HepG2 (cell line): ENCODE measurements around the gene C11orf91. TPM values are rescaled to one million over a fixed set of nuclear protein-coding genes. Genes with fewer than 3 reads are reported as not detected.

Experiments used
- ARID5B ChIP-seq: IDR thresholded peaks from 2 replicates; pipeline ENCODE4 v1.4.0; 2020; ENCODE audit warnings: mild to moderate bottlenecking, missing genetic modification reagents
- GATA4 ChIP-seq: sonication (generic); IDR thresholded peaks from 2 replicates; pipeline ENCODE4 v1.6.1; 2016; ENCODE audit warnings: antibody characterized with exemption, low read depth, borderline replicate concordance
- HDAC2 ChIP-seq: sonication (generic); formaldehyde crosslinking; IDR thresholded peaks from 2 replicates; pipeline ENCODE4 v1.4.0; 2020; ENCODE audit warnings: missing genetic modification reagents
- MED13 ChIP-seq: sonication (generic); formaldehyde crosslinking; IDR thresholded peaks from 2 replicates; pipeline ENCODE4 v1.5.0; 2020; ENCODE audit warnings: missing genetic modification reagents
- MEF2D ChIP-seq: sonication (generic); formaldehyde crosslinking; IDR thresholded peaks from 2 replicates; pipeline ENCODE4 v1.5.1; 2020; ENCODE audit warnings: mild to moderate bottlenecking, missing genetic modification reagents
- MIER2 ChIP-seq: IDR thresholded peaks from 2 replicates; pipeline ENCODE4 v1.6.1; 2016; ENCODE audit warnings: missing biosample characterization, missing genetic modification reagents
- NCOA2 ChIP-seq: sonication (generic); formaldehyde crosslinking; IDR thresholded peaks from 2 replicates; pipeline ENCODE4 v1.8.0; 2022; ENCODE audit warnings: inconsistent platforms
- NPAS2 ChIP-seq: sonication (generic); formaldehyde crosslinking; IDR thresholded peaks from 2 replicates; pipeline ENCODE4 v1.8.0; 2022; ENCODE audit warnings: mild to moderate bottlenecking, missing genetic modification reagents, borderline replicate concordance
- ONECUT2 ChIP-seq: sonication (generic); formaldehyde crosslinking; IDR thresholded peaks from 2 replicates; pipeline ENCODE4 v1.4.0; 2020; ENCODE audit warnings: missing genetic modification reagents
- PITX1 ChIP-seq: sonication (generic); formaldehyde crosslinking; IDR thresholded peaks from 2 replicates; pipeline ENCODE4 v1.5.1; 2020; ENCODE audit warnings: mild to moderate bottlenecking, missing genetic modification reagents
- PPARG ChIP-seq: conservative IDR thresholded peaks from 2 replicates; pipeline ENCODE4 v1.6.1; 2016; ENCODE audit warnings: missing biosample characterization, missing genetic modification reagents
- SIX4 ChIP-seq: sonication (generic); formaldehyde crosslinking; IDR thresholded peaks from 2 replicates; pipeline ENCODE4 v1.4.0; 2020; ENCODE audit warnings: missing genetic modification reagents
- SP1 ChIP-seq, 2 experiments: fragments of 450-650 bp in 1 of 2; sonication (generic) in 1 of 2; formaldehyde crosslinking in 1 of 2; IDR thresholded peaks; 2 replicates each; pipeline versions ENCODE4 v1.4.0 to v1.6.1; 2016 to 2020; ENCODE audit warnings: missing genetic modification reagents in 1 of 2
- ZNF12 ChIP-seq: sonication (generic); formaldehyde crosslinking; IDR thresholded peaks from 2 replicates; pipeline ENCODE4 v1.5.0; 2020; ENCODE audit warnings: missing genetic modification reagents
- ZNF207 ChIP-seq: fragments of 450-650 bp; IDR thresholded peaks from 2 replicates; pipeline ENCODE4 v1.6.1; 2016; ENCODE audit warnings: antibody characterized with exemption, borderline replicate concordance
- ZNF234 ChIP-seq: sonication (generic); formaldehyde crosslinking; conservative IDR thresholded peaks from 2 replicates; pipeline ENCODE4 v1.5.1; 2020; ENCODE audit warnings: mild to moderate bottlenecking, missing genetic modification reagents
- ZNF337 ChIP-seq: sonication (generic); formaldehyde crosslinking; IDR thresholded peaks from 2 replicates; pipeline ENCODE4 v1.5.1; 2020; ENCODE audit warnings: missing genetic modification reagents, low read depth, mild to moderate bottlenecking, borderline replicate concordance
- ZNF343 ChIP-seq: sonication (generic); formaldehyde crosslinking; IDR thresholded peaks from 2 replicates; pipeline ENCODE4 v1.4.0; 2020; ENCODE audit warnings: mild to moderate bottlenecking, missing genetic modification reagents
- ZNF687 ChIP-seq: sonication (generic); formaldehyde crosslinking; IDR thresholded peaks from 2 replicates; pipeline ENCODE4 v1.5.1; 2020; ENCODE audit warnings: mild to moderate bottlenecking, missing genetic modification reagents, moderate library complexity
- ZNF747 ChIP-seq: sonication (generic); formaldehyde crosslinking; IDR thresholded peaks from 2 replicates; pipeline ENCODE4 v1.8.1; 2023; ENCODE audit warnings: missing genetic modification reagents, mild to moderate bottlenecking, borderline replicate concordance
- ZNF800 ChIP-seq: sonication (generic); formaldehyde crosslinking; IDR thresholded peaks from 2 replicates; pipeline ENCODE4 v1.4.0; 2020; ENCODE audit warnings: missing genetic modification reagents
- polyA plus RNA-seq, 8 experiments: library from polyadenylated mRNA; depleted of rRNA in 3 of 8; stranded (reverse) in 7 of 8; unstranded in 1 of 8; fragments of >200 nt; fragmentation: Illumina TruSeq in 4 of 8; extraction: Trizol in 4 of 8; gene quantifications; 2 replicates each; pipeline versions ENCODE4 v1.2.1 to v1.2.3, GENCODE V29; 2011 to 2016; ENCODE audit warnings: low read depth in 4 of 8, missing spikeins in 1 of 8, mixed read lengths in 1 of 8; ENCODE audit not compliant: insufficient read depth in 1 of 8
- total RNA-seq, 5 experiments: library from RNA; depleted of rRNA; stranded (reverse); fragments of >200 nt; fragmentation: Illumina TruSeq; extraction: Trizol; gene quantifications; 2 replicates each; pipeline ENCODE4 v1.2.3, GENCODE V29; 2016; ENCODE audit warnings: low read depth in 1 of 5

C11orf91 gene
- total and polyA plus RNA-seq, 2 of the 13 experiments (the other 11 are each of a cell fraction or from before 2014, with no cell fraction given) = 0.35 TPM; not detected in 1

GRCh38 chr11:33691066-33691864 lies 9.4 kb downstream of the C11orf91 start (continued):
- peak; percentile 58; the same call in 1 of the 2 replicates for TF ChIP-seq ZNF800 (CRISPR knock-in tag)
- no peak for TF ChIP-seq ZNF207
- no peak for TF ChIP-seq GATA4
- TF ChIP-seq ZNF343 (CRISPR knock-in tag) = no peak
- TF ChIP-seq ZNF234 (CRISPR knock-in tag) = no peak
- TF ChIP-seq HDAC2 (CRISPR knock-in tag) = peak; percentile 48; the same call in 1 of the 2 replicates
- TF ChIP-seq ZNF747 = no peak
- no peak for TF ChIP-seq MED13
- TF ChIP-seq ZNF687 (CRISPR knock-in tag) = peak; percentile 21; the same call in 1 of the 2 replicates
- TF ChIP-seq MIER2 (CRISPR knock-in tag) = no peak
- TF ChIP-seq ONECUT2 (CRISPR knock-in tag) = peak; percentile 34; the same call in 1 of the 2 replicates
- TF ChIP-seq PITX1 (CRISPR knock-in tag) = 0 out of 2 replicates have a peak, but pooled peaks have one; percentile 27
- peak; percentile 75 for TF ChIP-seq NCOA2 (CRISPR knock-in tag)
- TF ChIP-seq MEF2D = no peak
- peak; percentile 87 for TF ChIP-seq PPARG (CRISPR knock-in tag)
- no peak for TF ChIP-seq ZNF12
- TF ChIP-seq SP1 (IDR thresholded peaks at IDR 0.05) = no peak
- no peak for TF ChIP-seq SP1 (CRISPR knock-in tag; IDR thresholded peaks at IDR 0.05)
- TF ChIP-seq NPAS2 (CRISPR knock-in tag) = no peak
- no peak for TF ChIP-seq ZNF337 (CRISPR knock-in tag)
- TF ChIP-seq ARID5B (CRISPR knock-in tag) = peak; percentile 65
- TF ChIP-seq SIX4 = no peak
